ENCODE results near the gene VPS13D. TPM values are rescaled to one million over a fixed set of nuclear protein-coding genes. Genes with fewer than 3 reads are reported as not detected.

Gene VPS13D
- polyA plus RNA-seq, 1 of the 3 experiments (the other 2 are of a cell fraction): 15.0 TPM

DNA sequence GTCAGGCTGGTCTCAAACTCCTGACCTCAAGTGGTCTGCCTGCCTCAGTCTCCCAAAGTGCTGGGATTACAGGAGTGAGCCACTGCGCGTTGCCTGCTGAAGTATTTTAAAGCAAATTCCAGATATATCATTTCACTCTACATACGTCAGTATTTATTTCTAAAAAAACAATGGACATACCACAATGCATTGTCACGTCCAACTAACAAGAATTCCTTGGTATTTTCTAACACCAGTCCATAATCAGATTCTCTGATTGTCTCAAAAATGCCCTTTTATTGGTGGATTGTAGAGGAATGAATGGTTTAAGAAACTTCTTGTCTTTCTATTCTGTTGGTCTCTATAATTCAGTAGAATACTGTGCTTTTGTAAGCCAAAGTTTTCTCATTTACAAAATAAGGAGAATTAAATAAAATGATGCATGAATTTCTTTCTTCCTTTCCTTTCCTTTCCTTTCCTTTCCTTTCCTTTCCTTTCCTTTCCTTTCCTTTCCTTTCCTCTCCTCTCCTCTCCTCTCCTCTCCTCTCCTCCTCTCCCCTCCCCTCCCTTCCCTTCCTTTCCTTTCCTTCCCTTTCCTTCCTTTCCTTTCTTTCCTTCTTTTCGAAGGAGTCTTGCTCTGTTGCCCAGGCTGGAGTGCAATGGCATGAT lies 55.8 kb downstream of the VPS13D start:
- no peak overlapping the region for H3K9ac ChIP-seq
- H3K9me3 ChIP-seq: no peaks in the 10 kb centered on the region
- peaks cover 21 to 38% of the 10 kb centered on the region in 2 experiments for H3K36me3 ChIP-seq (replicated peaks in 1 of 2; ENCODE audit: control insufficient read depth in 1 of 2, insufficient read depth in 2 of 2, low read length in 1 of 2)
- POLR2A ChIA-PET: no interaction called here
- CTCF ChIA-PET: interaction anchor here (1.4 kb wide), 1 partner anchor 373 kb away, joined by 5 read pairs; no protein-coding TSS in a partner anchor
- no peaks in the 10 kb centered on the region for H3K4me1 ChIP-seq (ENCODE audit: control insufficient read depth in 1 of 2, insufficient read depth in 2 of 2, low read depth in 1 of 2, low read length in 1 of 2)
- no peak for TF ChIP-seq CHD2 (IDR thresholded peaks at IDR 0.05; ENCODE audit: low read length, partially characterized antibody)
- TF ChIP-seq EP300 (IDR thresholded peaks at IDR 0.05; ENCODE audit: borderline replicate concordance in 1 of 2, low read depth in 1 of 2, low read length in 1 of 2): no peak
- TF ChIP-seq, protein P1, sequence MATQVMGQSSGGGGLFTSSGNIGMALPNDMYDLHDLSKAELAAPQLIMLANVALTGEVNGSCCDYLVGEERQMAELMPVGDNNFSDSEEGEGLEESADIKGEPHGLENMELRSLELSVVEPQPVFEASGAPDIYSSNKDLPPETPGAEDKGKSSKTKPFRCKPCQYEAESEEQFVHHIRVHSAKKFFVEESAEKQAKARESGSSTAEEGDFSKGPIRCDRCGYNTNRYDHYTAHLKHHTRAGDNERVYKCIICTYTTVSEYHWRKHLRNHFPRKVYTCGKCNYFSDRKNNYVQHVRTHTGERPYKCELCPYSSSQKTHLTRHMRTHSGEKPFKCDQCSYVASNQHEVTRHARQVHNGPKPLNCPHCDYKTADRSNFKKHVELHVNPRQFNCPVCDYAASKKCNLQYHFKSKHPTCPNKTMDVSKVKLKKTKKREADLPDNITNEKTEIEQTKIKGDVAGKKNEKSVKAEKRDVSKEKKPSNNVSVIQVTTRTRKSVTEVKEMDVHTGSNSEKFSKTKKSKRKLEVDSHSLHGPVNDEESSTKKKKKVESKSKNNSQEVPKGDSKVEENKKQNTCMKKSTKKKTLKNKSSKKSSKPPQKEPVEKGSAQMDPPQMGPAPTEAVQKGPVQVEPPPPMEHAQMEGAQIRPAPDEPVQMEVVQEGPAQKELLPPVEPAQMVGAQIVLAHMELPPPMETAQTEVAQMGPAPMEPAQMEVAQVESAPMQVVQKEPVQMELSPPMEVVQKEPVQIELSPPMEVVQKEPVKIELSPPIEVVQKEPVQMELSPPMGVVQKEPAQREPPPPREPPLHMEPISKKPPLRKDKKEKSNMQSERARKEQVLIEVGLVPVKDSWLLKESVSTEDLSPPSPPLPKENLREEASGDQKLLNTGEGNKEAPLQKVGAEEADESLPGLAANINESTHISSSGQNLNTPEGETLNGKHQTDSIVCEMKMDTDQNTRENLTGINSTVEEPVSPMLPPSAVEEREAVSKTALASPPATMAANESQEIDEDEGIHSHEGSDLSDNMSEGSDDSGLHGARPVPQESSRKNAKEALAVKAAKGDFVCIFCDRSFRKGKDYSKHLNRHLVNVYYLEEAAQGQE (IDR thresholded peaks at IDR 0.05; ENCODE audit: low read depth, low read length): no peak
- no peak for TF ChIP-seq TCF12 (IDR thresholded peaks at IDR 0.05)
- no peaks in the 10 kb centered on the region for H3K27me3 ChIP-seq (ENCODE audit: insufficient read depth)
- no peaks in the 10 kb centered on the region for H3F3A ChIP-seq (replicated peaks; ENCODE audit: insufficient read depth)
- H3K9me2 ChIP-seq: no peaks in the 10 kb centered on the region
- 98% methylated on average over 5 of the region's 5 CpGs for WGBS (ENCODE audit: low lambda C conversion rate)
- DNase-seq: no peak
- no peak overlapping the region for H3K4me2 ChIP-seq
- no peaks in the 10 kb centered on the region for H3K79me2 ChIP-seq (ENCODE audit: insufficient read depth)
- no peaks in the 10 kb centered on the region for H4K20me1 ChIP-seq (ENCODE audit: insufficient read depth)
- H2AFZ ChIP-seq (ENCODE audit: low read depth): no peak overlapping the region
- H3K27ac ChIP-seq (ENCODE audit: low read depth in 2 of 2, low read length in 1 of 2): no peak overlapping the region
- no peak overlapping the region for H3K4me3 ChIP-seq (ENCODE audit: low read depth in 2 of 2, low read length in 1 of 2)

DNA sequence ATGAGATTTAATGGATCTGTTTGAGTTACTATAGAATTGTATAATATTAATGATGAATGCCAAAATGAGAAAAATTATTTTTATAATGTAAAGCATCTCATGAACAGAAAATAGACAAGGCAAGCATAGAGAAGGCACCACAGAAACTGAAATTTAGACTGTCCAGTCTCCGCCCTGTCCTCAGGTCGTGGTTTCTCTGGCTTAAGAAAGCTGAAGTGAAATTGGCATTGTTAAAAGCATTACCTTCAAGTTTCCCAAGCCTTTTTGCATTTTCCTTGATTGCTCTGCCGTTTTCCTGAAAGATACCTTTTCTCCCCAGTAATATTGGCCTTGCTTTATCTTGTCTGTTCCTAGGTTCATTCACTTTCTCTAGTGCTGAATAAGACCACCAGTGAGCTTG lies 58.0 kb downstream of the VPS13D start:
- Histone ChIP-seq H3K4me1 (ENCODE audit: control insufficient read depth in 1 of 2, insufficient read depth in 2 of 2, low read depth in 1 of 2, low read length in 1 of 2) (no peaks in the 10 kb centered on the region), H2AFZ (ENCODE audit: low read depth) (no peak overlapping the region), H3K36me3 (replicated peaks in 1 of 2; ENCODE audit: control insufficient read depth in 1 of 2, insufficient read depth in 2 of 2, low read length in 1 of 2) (peaks cover 17 to 23% of the 10 kb centered on the region in 2 experiments), H3K9ac (no peak overlapping the region), H3K27ac (ENCODE audit: low read depth in 2 of 2, low read length in 1 of 2) (no peak overlapping the region), H3K79me2 (ENCODE audit: insufficient read depth) (no peaks in the 10 kb centered on the region), H3K27me3 (ENCODE audit: insufficient read depth) (no peaks in the 10 kb centered on the region), H3K4me3 (ENCODE audit: low read depth in 2 of 2, low read length in 1 of 2) (no peak overlapping the region), H3K9me3 (no peaks in the 10 kb centered on the region), H4K20me1 (ENCODE audit: insufficient read depth) (no peaks in the 10 kb centered on the region), H3F3A (replicated peaks; ENCODE audit: insufficient read depth) (no peaks in the 10 kb centered on the region), H3K4me2 (no peak overlapping the region), H3K9me2 (no peaks in the 10 kb centered on the region)
- DNase-seq: no peak
- 99% methylated on average over 3 of the region's 3 CpGs for WGBS (ENCODE audit: low lambda C conversion rate)
- ChIA-PET POLR2A (no interaction called here), CTCF (interaction anchor here (1.5 to 2.2 kb wide), 2 partner anchors 12 to 332 kb away, joined by 4 to 6 read pairs; no protein-coding TSS in a partner anchor)
- TF ChIP-seq TEAD4 (IDR thresholded peaks at IDR 0.05; ENCODE audit: borderline replicate concordance, insufficient read depth) (no peak), SIN3A (IDR thresholded peaks at IDR 0.05; ENCODE audit: borderline replicate concordance, low read depth, low read length) (no peak), RFX5 (IDR thresholded peaks at IDR 0.05; ENCODE audit: low read length) (no peak), TAF1 (IDR thresholded peaks at IDR 0.05; ENCODE audit: borderline replicate concordance, low read depth, low read length) (no peak), NRF1 (IDR thresholded peaks at IDR 0.05; ENCODE audit: low read depth, low read length) (no peak), SMC3 (IDR thresholded peaks at IDR 0.05; ENCODE audit: low read depth, low read length) (no peak), MXI1 (IDR thresholded peaks at IDR 0.05; ENCODE audit: low read depth, low read length) (no peak)
- TF ChIP-seq, protein P1 (IDR thresholded peaks at IDR 0.05; ENCODE audit: low read depth, low read length): no peak
- TF ChIP-seq, protein P2, sequence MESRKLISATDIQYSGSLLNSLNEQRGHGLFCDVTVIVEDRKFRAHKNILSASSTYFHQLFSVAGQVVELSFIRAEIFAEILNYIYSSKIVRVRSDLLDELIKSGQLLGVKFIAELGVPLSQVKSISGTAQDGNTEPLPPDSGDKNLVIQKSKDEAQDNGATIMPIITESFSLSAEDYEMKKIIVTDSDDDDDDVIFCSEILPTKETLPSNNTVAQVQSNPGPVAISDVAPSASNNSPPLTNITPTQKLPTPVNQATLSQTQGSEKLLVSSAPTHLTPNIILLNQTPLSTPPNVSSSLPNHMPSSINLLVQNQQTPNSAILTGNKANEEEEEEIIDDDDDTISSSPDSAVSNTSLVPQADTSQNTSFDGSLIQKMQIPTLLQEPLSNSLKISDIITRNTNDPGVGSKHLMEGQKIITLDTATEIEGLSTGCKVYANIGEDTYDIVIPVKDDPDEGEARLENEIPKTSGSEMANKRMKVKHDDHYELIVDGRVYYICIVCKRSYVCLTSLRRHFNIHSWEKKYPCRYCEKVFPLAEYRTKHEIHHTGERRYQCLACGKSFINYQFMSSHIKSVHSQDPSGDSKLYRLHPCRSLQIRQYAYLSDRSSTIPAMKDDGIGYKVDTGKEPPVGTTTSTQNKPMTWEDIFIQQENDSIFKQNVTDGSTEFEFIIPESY (IDR thresholded peaks at IDR 0.05; ENCODE audit: borderline replicate concordance, low read depth): no peak

Measured in SK-N-SH (cell line).